H1 (cell line): ENCODE data around the gene OR4C11. TPM values are rescaled to one million over a fixed set of nuclear protein-coding genes. Genes with fewer than 3 reads are reported as not detected.

Source experiments
- CTCF ChIA-PET: fragments of 300-600 bp; sonication (Branson Sonifier 250); formaldehyde crosslinking; loops from one replicate; lab custom pipeline; 2021; ENCODE audit not compliant: partially characterized antibody; lab: Charles Lee
- POLR2A ChIA-PET: fragments of 300-600 bp; sonication (Branson Sonifier 250); formaldehyde crosslinking; loops from one replicate; lab custom pipeline; 2021; ENCODE audit warnings: inconsistent platforms; ENCODE audit not compliant: partially characterized antibody; lab: Charles Lee
- DNase-seq, 2 experiments: peaks; one replicate each; pipeline versions ENCODE4 v3.0.0 to v3.0.0-alpha.2; 2010 to 2022; ENCODE audit warnings: low spot score in 2 of 2, low read depth in 1 of 2, mixed read lengths in 1 of 2
- FAIRE-seq: peaks from 2 replicates; lab custom pipeline; 2011; peaks lifted over from hg19 to GRCh38; lab: Jason Lieb, UNC
- H2AFZ ChIP-seq: 2 replicates; pipeline ENCODE4 v1.8.1; 2012; ENCODE audit warnings: low read length, inconsistent platforms
- H2AK5ac ChIP-seq: 2 replicates; pipeline ENCODE4 v1.6.1; 2013; ENCODE audit warnings: low read depth, low read length
- H2BK120ac ChIP-seq: replicated peaks from 2 replicates; pipeline ENCODE3; 2013; ENCODE audit warnings: low read depth, low read length, inconsistent platforms
- H2BK12ac ChIP-seq: 2 replicates; pipeline ENCODE4 v1.6.1; 2013; ENCODE audit warnings: low read depth, low read length
- H2BK15ac ChIP-seq: 2 replicates; pipeline ENCODE4 v1.6.1; 2013; ENCODE audit warnings: low read length
- H2BK20ac ChIP-seq: 2 replicates; pipeline ENCODE4 v1.6.1; 2013; ENCODE audit warnings: low read length
- H2BK5ac ChIP-seq: 2 replicates; pipeline ENCODE4 v1.6.1; 2013; ENCODE audit warnings: low read depth, low read length
- H3K14ac ChIP-seq: 2 replicates; pipeline ENCODE4 v1.6.1; 2013; ENCODE audit warnings: inconsistent platforms; ENCODE audit not compliant: insufficient read length
- H3K18ac ChIP-seq: 2 replicates; pipeline ENCODE4 v1.6.1; 2013; ENCODE audit warnings: low read length; ENCODE audit errors: extremely low read depth
- H3K23ac ChIP-seq: 2 replicates; pipeline ENCODE4 v1.6.1; 2013; ENCODE audit warnings: inconsistent platforms; ENCODE audit not compliant: insufficient read length
- H3K23me2 ChIP-seq: 2 replicates; pipeline ENCODE4 v1.6.1; 2013; ENCODE audit warnings: low read depth, low read length
- H3K27ac ChIP-seq: 2 replicates; pipeline ENCODE4 v1.6.1; 2011; ENCODE audit warnings: low read depth, low read length, inconsistent platforms
- H3K27me3 ChIP-seq, 4 experiments: replicated peaks in 1 of 4; 1 replicate in 1 of 4; 2 replicates in 3 of 4; pipeline versions ENCODE4 v1.6.1 to v1.8.1; 2011 to 2013; ENCODE audit warnings: low read length in 3 of 4, mild to moderate bottlenecking in 3 of 4, inconsistent platforms in 2 of 4, mixed read lengths in 2 of 4, moderate library complexity in 1 of 4; ENCODE audit not compliant: control insufficient read depth in 3 of 4, insufficient read depth in 3 of 4; ENCODE audit errors: extremely low read depth in 1 of 4
- H3K36me3 ChIP-seq, 4 experiments: 2 replicates each; pipeline versions ENCODE4 v1.6.1 to v1.8.1; 2011 to 2013; ENCODE audit warnings: mild to moderate bottlenecking in 4 of 4, low read length in 3 of 4, moderate library complexity in 2 of 4, control low read depth in 1 of 4, inconsistent platforms in 1 of 4; ENCODE audit not compliant: insufficient read depth in 4 of 4, control insufficient read depth in 2 of 4
- H3K4ac ChIP-seq: replicated peaks from 2 replicates; pipeline ENCODE3; 2013; ENCODE audit warnings: low read length, low read depth, mixed read lengths, inconsistent platforms; ENCODE audit not compliant: insufficient read length
- H3K4me1 ChIP-seq, 4 experiments: replicated peaks in 1 of 4; 1 replicate in 1 of 4; 2 replicates in 3 of 4; pipeline versions ENCODE4 v1.6.1 to v1.8.1; 2011 to 2013; ENCODE audit warnings: low read length in 3 of 4, inconsistent platforms in 2 of 4, mixed read lengths in 1 of 4; ENCODE audit not compliant: insufficient read depth in 4 of 4, control insufficient read depth in 3 of 4
- H3K4me2 ChIP-seq, 2 experiments: 2 replicates each; pipeline versions ENCODE4 v1.6.1 to v1.8.1; 2011 to 2013; ENCODE audit warnings: low read depth in 2 of 2, low read length in 2 of 2, control low read depth in 1 of 2, inconsistent platforms in 1 of 2, mild to moderate bottlenecking in 1 of 2; ENCODE audit not compliant: insufficient read depth in 1 of 2
- H3K4me3 ChIP-seq, 4 experiments: fragments of 200-600, 300-600 bp in 1 of 4; sonication (generic), shearing (Covaris generic), sonication (Bioruptor Twin) in 1 of 4; 2 replicates each; pipeline versions ENCODE4 v1.5.1 to v1.8.1; 2011 to 2016; ENCODE audit warnings: low read length in 4 of 4, low read depth in 3 of 4, control low read depth in 2 of 4, inconsistent platforms in 2 of 4, mild to moderate bottlenecking in 2 of 4, mixed read lengths in 1 of 4, moderate library complexity in 1 of 4; ENCODE audit not compliant: insufficient read depth in 2 of 4; ENCODE audit errors: extremely low read depth in 1 of 4
- H3K56ac ChIP-seq: replicated peaks from 2 replicates; pipeline ENCODE3; 2013; ENCODE audit warnings: low read depth, mild to moderate bottlenecking, mixed read lengths, low read length, inconsistent platforms; ENCODE audit not compliant: insufficient read length
- H3K79me1 ChIP-seq: 2 replicates; pipeline ENCODE4 v1.6.1; 2013; ENCODE audit warnings: low read depth, low read length, control low read depth
- H3K79me2 ChIP-seq, 2 experiments: 2 replicates each; pipeline versions ENCODE4 v1.6.1 to v1.8.1; 2012 to 2013; ENCODE audit warnings: low read length in 2 of 2, mild to moderate bottlenecking in 2 of 2, inconsistent platforms in 1 of 2; ENCODE audit not compliant: insufficient read depth in 2 of 2, control insufficient read depth in 1 of 2
- H3K9ac ChIP-seq, 4 experiments: replicated peaks in 1 of 4; 1 replicate in 1 of 4; 2 replicates in 3 of 4; pipeline versions ENCODE4 v1.6.1 to v1.8.1; 2011 to 2013; ENCODE audit warnings: low read depth in 3 of 4, low read length in 3 of 4, control low read depth in 2 of 4, mild to moderate bottlenecking in 2 of 4, moderate library complexity in 2 of 4, inconsistent platforms in 1 of 4; ENCODE audit errors: extremely low read depth in 1 of 4
- H3K9me3 ChIP-seq, 2 experiments: 2 replicates each; pipeline versions ENCODE4 v1.6.1 to v1.8.1; 2012 to 2013; ENCODE audit warnings: mild to moderate bottlenecking in 2 of 2, moderate library complexity in 2 of 2, control low read depth in 1 of 2, inconsistent platforms in 1 of 2, low read depth in 1 of 2, low read length in 1 of 2, mixed read lengths in 1 of 2; ENCODE audit not compliant: insufficient read depth in 2 of 2
- H4K20me1 ChIP-seq, 2 experiments: replicated peaks in 1 of 2; 2 replicates each; pipeline versions ENCODE3 to v1.8.1; 2011 to 2013; ENCODE audit warnings: inconsistent platforms in 2 of 2, low read length in 2 of 2, mild to moderate bottlenecking in 1 of 2; ENCODE audit not compliant: insufficient read depth in 2 of 2, control insufficient read depth in 1 of 2
- H4K5ac ChIP-seq: 2 replicates; pipeline ENCODE4 v1.6.1; 2013; ENCODE audit warnings: low read length, low read depth, mixed read lengths, inconsistent platforms; ENCODE audit not compliant: insufficient read length
- H4K8ac ChIP-seq: 2 replicates; pipeline ENCODE4 v1.8.0; 2013; ENCODE audit warnings: mild to moderate bottlenecking, moderate library complexity, low read length, inconsistent platforms; ENCODE audit not compliant: insufficient read depth; ENCODE audit errors: extremely low read depth
- H4K91ac ChIP-seq: replicated peaks from 2 replicates; pipeline ENCODE3; 2013; ENCODE audit warnings: low read length, mixed read lengths, inconsistent platforms; ENCODE audit not compliant: insufficient read length
- ASH2L ChIP-seq: fragments of 200-600, 300-600 bp; sonication (generic); IDR thresholded peaks from one replicate; pipeline ENCODE4 v1.7.1; 2017; ENCODE audit warnings: low read length
- ATF2 ChIP-seq: IDR thresholded peaks from 2 replicates; pipeline ENCODE4 v1.6.1; 2012; ENCODE audit warnings: low read length, inconsistent platforms
- EGR1 ChIP-seq: IDR thresholded peaks from 2 replicates; pipeline ENCODE4 v1.6.1; 2011; ENCODE audit warnings: low read depth, low read length, borderline replicate concordance
- EZH2 ChIP-seq: fragments of 200-600 bp; sonication (generic); IDR thresholded peaks from 2 replicates; pipeline ENCODE4 v1.7.1; 2012; ENCODE audit warnings: low read depth, mild to moderate bottlenecking, moderate library complexity, low read length, inconsistent platforms; ENCODE audit not compliant: severe bottlenecking
- GTF2F1 ChIP-seq: IDR thresholded peaks from 2 replicates; pipeline ENCODE4 v1.6.1; 2012; ENCODE audit warnings: low read depth, low read length, improper control_type of control experiment, borderline replicate concordance
- NANOG ChIP-seq: IDR thresholded peaks from 2 replicates; pipeline ENCODE4 v1.6.1; 2011; ENCODE audit warnings: low read length, low read depth, mild to moderate bottlenecking, inconsistent platforms; ENCODE audit not compliant: insufficient read depth, poor library complexity, severe bottlenecking
- RBBP5 ChIP-seq: IDR thresholded peaks from 2 replicates; pipeline ENCODE4 v1.7.1; 2012; ENCODE audit warnings: low read depth, mild to moderate bottlenecking, inconsistent platforms, low read length, moderate library complexity, borderline replicate concordance
- RNF2 ChIP-seq: fragments of 200-900, 300-1000 bp; sonication (generic); IDR thresholded peaks from 2 replicates; pipeline ENCODE4 v1.7.1; 2016; ENCODE audit warnings: borderline replicate concordance, low read depth, mild to moderate bottlenecking, antibody characterized with exemption, low read length; ENCODE audit not compliant: poor library complexity, severe bottlenecking; ENCODE audit errors: missing control alignments
- SAP30 ChIP-seq: fragments of 300-600 bp; sonication (generic); IDR thresholded peaks from 2 replicates; pipeline ENCODE4 v1.7.1; 2012; ENCODE audit warnings: low read length, moderate library complexity, mild to moderate bottlenecking, inconsistent platforms; ENCODE audit not compliant: insufficient read depth, insufficient replicate concordance
- TBP ChIP-seq: IDR thresholded peaks from 2 replicates; pipeline ENCODE4 v1.6.1; 2011; ENCODE audit warnings: low read depth, low read length, improper control_type of control experiment
- YY1 ChIP-seq: IDR thresholded peaks from 2 replicates; pipeline ENCODE4 v1.6.1; 2011; ENCODE audit warnings: low read depth, mild to moderate bottlenecking, low read length
- WGBS, 2 experiments: shearing (Covaris generic) in 1 of 2; methylation state at CpG; one replicate each; pipeline versions ENCODE4 v1.1.6 to v1.1.7; 2013 to 2015; ENCODE audit warnings: low lambda C conversion rate in 2 of 2, mixed read lengths in 2 of 2, inconsistent platforms in 1 of 2, low coverage in 1 of 2, missing lambda C conversion rate in 1 of 2; ENCODE audit not compliant: insufficient replicate concordance in 2 of 2, insufficient coverage in 1 of 2, insufficient read length in 1 of 2; ENCODE audit errors: extremely low coverage in 1 of 2, missing lambda C conversion rate in 1 of 2; 5-methylcytosine and 5-hydroxymethylcytosine counted together
- polyA plus RNA-seq, 7 experiments: library from polyadenylated mRNA; depleted of rRNA in 3 of 7; stranded (reverse) in 5 of 7; unstranded in 2 of 7; fragments of >200 nt in 5 of 7; fragments of 200-250 nt in 2 of 7; gene quantifications; 1 replicate in 5 of 7; 2 replicates in 1 of 7; 4 replicates in 1 of 7; pipeline versions ENCODE4 v1.2.1 to v1.2.3, GENCODE V29; 2011 to 2013; ENCODE audit warnings: missing spikeins in 2 of 7, mixed read lengths in 2 of 7
- total RNA-seq: library from RNA; stranded (reverse); fragmentation: NEBNext Ultra II Directional; extraction: Animal tissue kit (Norgen Biotek cat#: 25700); gene quantifications from 2 replicates; pipeline ENCODE4 v1.2.1, GENCODE V29; 2021

Gene OR4C11
- total and polyA plus RNA-seq, 2 of the 8 experiments (the other 6 are each of a cell fraction or from before 2014, with no cell fraction given) = not detected

- H4K20me1 ChIP-seq = no peaks in the 10 kb centered on the region
- ChIA-PET POLR2A (no interaction called here), CTCF (no interaction called here)
- no peak overlapping the region for H3K4ac ChIP-seq
- no peak overlapping the region for H3K4me2 ChIP-seq
- H4K8ac ChIP-seq = no peak overlapping the region
- H3K14ac ChIP-seq = no peak overlapping the region
- 92% methylated on average over 1 of the region's 1 CpG; no CpG with 5 or more reads in 1 of the 2 experiments for WGBS, 2 experiments
- no peak overlapping the region for H4K5ac ChIP-seq
- no peak overlapping the region for H2BK15ac ChIP-seq
- no peaks in the 10 kb centered on the region for H3K23me2 ChIP-seq
- peaks cover 18 to 33% of the 10 kb centered on the region in 2 experiments for H3K9me3 ChIP-seq
- no peak overlapping the region for H2AFZ ChIP-seq
- no peak overlapping the region for H2BK20ac ChIP-seq
- DNase-seq = no peak
- no peak overlapping the region for H3K56ac ChIP-seq
- H3K9ac ChIP-seq = no peak overlapping the region
- H3K23ac ChIP-seq = no peak overlapping the region
- no peak overlapping the region for H4K91ac ChIP-seq
- no peaks in the 10 kb centered on the region for H3K79me2 ChIP-seq
- FAIRE-seq = no peak
- TF ChIP-seq GTF2F1 (no peak), RNF2 (no peak), ATF2 (no peak), RBBP5 (no peak), EGR1 (no peak), ASH2L (no peak), YY1 (no peak), EZH2 (no peak), SAP30 (no peak), TBP (no peak), NANOG (no peak)
- H3K36me3 ChIP-seq = no peaks in the 10 kb centered on the region
- H3K27ac ChIP-seq = no peak overlapping the region
- no peaks in the 10 kb centered on the region for H3K27me3 ChIP-seq
- no peak overlapping the region for H2BK120ac ChIP-seq
- no peaks in the 10 kb centered on the region for H3K4me1 ChIP-seq
- H3K79me1 ChIP-seq = no peaks in the 10 kb centered on the region
- no peak overlapping the region for H2AK5ac ChIP-seq
- H3K18ac ChIP-seq = no peak overlapping the region
- H2BK5ac ChIP-seq = no peak overlapping the region
- no peak overlapping the region for H3K4me3 ChIP-seq
- H2BK12ac ChIP-seq = no peak overlapping the region
Measured at GRCh38 chr11:55652560-55652959, 45.1 kb upstream of the OR4C11 start.
